A549 (cell line): ENCODE data around the gene GRAMD2B. TPM values are rescaled to one million over a fixed set of nuclear protein-coding genes. Genes with fewer than 3 reads are reported as not detected.

Experiments
- ATAC-seq, 2 experiments: fragments of 200-7000 bp in 1 of 2; fragments of >200 bp in 1 of 2; cut with Nextera tagmentation in 1 of 2; cut with Tn5 transposase in 1 of 2; 3 replicates each; pipeline versions ENCODE4 v1.8.0 to v1.9.1; 2018 to 2020; ENCODE audit warnings: mild to moderate bottlenecking in 1 of 2, moderate library complexity in 1 of 2
- CTCF ChIA-PET: fragments of 300-600 bp; sonication (Branson Sonifier 250); formaldehyde crosslinking; extraction: SDS; loops from one replicate; lab custom pipeline; 2021; ENCODE audit warnings: antibody characterized with exemption, inconsistent platforms; lab: Yijun Ruan, JAX
- POLR2A ChIA-PET: fragments of 350-600 bp; formaldehyde crosslinking; extraction: SDS; loops from one replicate; lab custom pipeline; 2021; ENCODE audit warnings: antibody characterized with exemption, inconsistent platforms; lab: Yijun Ruan, JAX
- DNase-seq, 2 experiments: peaks; one replicate each; pipeline versions ENCODE4 v3.0.0 to v3.0.0-alpha.2; 2011 to 2016; ENCODE audit warnings: low read depth in 1 of 2, low spot score in 1 of 2
- FAIRE-seq: peaks from 2 replicates; lab custom pipeline; 2011; peaks lifted over from hg19 to GRCh38; lab: Jason Lieb, UNC
- H3K27ac ChIP-seq, 2 experiments: fragments of >200 bp; sonication (Bioruptor Twin); formaldehyde crosslinking; 3 replicates each; pipeline ENCODE4 v1.5.1; 2016 to 2017
- H3K4me1 ChIP-seq: fragments of >200 bp; sonication (Bioruptor Twin); formaldehyde crosslinking; 3 replicates; pipeline ENCODE4 v1.6.1; 2016
- H3K4me2 ChIP-seq: fragments of >200 bp; sonication (Bioruptor Twin); formaldehyde crosslinking; 3 replicates; pipeline ENCODE4 v1.6.1; 2016
- H3K4me3 ChIP-seq: fragments of >200 bp; sonication (Bioruptor Twin); formaldehyde crosslinking; 3 replicates; pipeline ENCODE4 v1.5.1; 2016
- H3K9me3 ChIP-seq: fragments of >200 bp; sonication (Bioruptor Twin); formaldehyde crosslinking; 3 replicates; pipeline ENCODE4 v1.6.1; 2016
- BHLHE40 ChIP-seq: IDR thresholded peaks from 2 replicates; pipeline ENCODE4 v1.6.1; 2012; ENCODE audit warnings: low read depth, low read length, inconsistent platforms
- CBX2 ChIP-seq: fragments of 200-600 bp; sonication (generic); IDR thresholded peaks from 2 replicates; pipeline ENCODE4 v1.6.1; 2016; ENCODE audit warnings: low read depth, mild to moderate bottlenecking, borderline replicate concordance
- CBX8 ChIP-seq: fragments of 200-600 bp; sonication (generic); IDR thresholded peaks from 2 replicates; pipeline ENCODE4 v1.6.1; 2016
- CEBPB ChIP-seq, 2 experiments: fragments of >200 bp in 1 of 2; sonication (Bioruptor Twin) in 1 of 2; formaldehyde crosslinking in 1 of 2; IDR thresholded peaks; 2 replicates each; pipeline ENCODE4 v1.6.1; 2012 to 2016
- CHD4 ChIP-seq: fragments of 200-600 bp; sonication (generic); IDR thresholded peaks from 2 replicates; pipeline ENCODE4 v1.6.1; 2016; ENCODE audit warnings: antibody characterized with exemption, mild to moderate bottlenecking, borderline replicate concordance
- EHF ChIP-seq: fragments of 250-450 bp; sonication (Bioruptor Pico); IDR thresholded peaks from 2 replicates; pipeline ENCODE4 v1.5.0; 2020; ENCODE audit warnings: mild to moderate bottlenecking
- ESRRA ChIP-seq: fragments of 150-350 bp; IDR thresholded peaks from 2 replicates; pipeline ENCODE4 v1.6.1; 2014; ENCODE audit warnings: mild to moderate bottlenecking, low read length, borderline replicate concordance
- JUN ChIP-seq, 2 experiments: fragments of >200 bp; sonication (Bioruptor Twin); formaldehyde crosslinking; IDR thresholded peaks; 2 replicates in 1 of 2; 3 replicates in 1 of 2; pipeline ENCODE4 v1.6.1; 2016 to 2017
- KDM1A ChIP-seq: fragments of 200-600 bp; sonication (generic); IDR thresholded peaks from 2 replicates; pipeline ENCODE4 v1.6.1; 2016; ENCODE audit warnings: low read depth, mild to moderate bottlenecking
- MYC ChIP-seq: IDR thresholded peaks from 2 replicates; pipeline ENCODE4 v1.6.1; 2012; ENCODE audit warnings: mild to moderate bottlenecking, inconsistent platforms, low read length, improper control_type of control experiment, borderline replicate concordance
- NPAS2 ChIP-seq: fragments of 250-450 bp; sonication (Bioruptor Pico); IDR thresholded peaks from 2 replicates; pipeline ENCODE4 v1.8.0; 2022; ENCODE audit warnings: mild to moderate bottlenecking, moderate library complexity, borderline replicate concordance
- RARB ChIP-seq: fragments of 250-450 bp; sonication (Bioruptor Pico); IDR thresholded peaks from 2 replicates; pipeline ENCODE4 v1.8.0; 2021; ENCODE audit warnings: mild to moderate bottlenecking, moderate library complexity
- RNF2 ChIP-seq: fragments of 200-600 bp; sonication (generic); IDR thresholded peaks from 2 replicates; pipeline ENCODE4 v1.6.1; 2016; ENCODE audit warnings: low read depth, mild to moderate bottlenecking, antibody characterized with exemption, moderate library complexity, borderline replicate concordance
- SREBF2 ChIP-seq: fragments of 450-650 bp; IDR thresholded peaks from 2 replicates; pipeline ENCODE4 v1.6.1; 2014; ENCODE audit warnings: mild to moderate bottlenecking, moderate library complexity
- ZNF302 ChIP-seq: fragments of 250-450 bp; sonication (Bioruptor Pico); IDR thresholded peaks from 2 replicates; pipeline ENCODE4 v1.9.0; 2021; ENCODE audit warnings: inconsistent platforms, mild to moderate bottlenecking, moderate library complexity
- ZSCAN20 ChIP-seq: fragments of 250-450 bp; sonication (Bioruptor Pico); IDR thresholded peaks from 2 replicates; pipeline ENCODE4 v1.8.0; 2022; ENCODE audit warnings: mild to moderate bottlenecking, moderate library complexity
- WGBS: methylation state at CpG from one replicate; pipeline ENCODE4 v1.1.6; 2017; ENCODE audit errors: missing lambda C conversion rate; 5-methylcytosine and 5-hydroxymethylcytosine counted together
- polyA plus RNA-seq, 4 experiments: library from polyadenylated mRNA; depleted of rRNA in 3 of 4; stranded (reverse); fragments of >200 nt; fragmentation: RNase III in 1 of 4; extraction: RNeasy Plus Mini Kit Qiagen cat#74134 plus additional on column Dnase treatment in 1 of 4; gene quantifications; 2 replicates in 3 of 4; 3 replicates in 1 of 4; pipeline ENCODE4 v1.2.3, GENCODE V29; 2011 to 2017
- TF ChIP-seq, protein P1 (sequence below): IDR thresholded peaks from 2 replicates; pipeline ENCODE4 v1.6.1; 2012
- TF ChIP-seq, protein P2 (sequence below): fragments of 200-600 bp; sonication (generic); IDR thresholded peaks from 2 replicates; pipeline ENCODE4 v1.6.1; 2016; ENCODE audit warnings: antibody characterized with exemption, mild to moderate bottlenecking, moderate library complexity
- TF ChIP-seq, protein P3 (sequence below): fragments of >200 bp; sonication (Bioruptor Twin); formaldehyde crosslinking; IDR thresholded peaks from 2 replicates; pipeline ENCODE4 v1.6.1; 2016
- TF ChIP-seq, protein P4 (sequence below): fragments of 250-450 bp; sonication (Bioruptor Pico); IDR thresholded peaks from 2 replicates; pipeline ENCODE4 v1.5.0; 2020; ENCODE audit warnings: low read depth, mild to moderate bottlenecking, moderate library complexity
- TF ChIP-seq, protein P5 (sequence below): IDR thresholded peaks from 2 replicates; pipeline ENCODE4 v1.6.1; 2012; ENCODE audit warnings: low read depth, borderline replicate concordance
- TF ChIP-seq, protein P6 (sequence below): fragments of >200 bp; sonication (Bioruptor Twin); formaldehyde crosslinking; IDR thresholded peaks from 3 replicates; pipeline ENCODE4 v1.5.1; 2016
- TF ChIP-seq, protein P7 (sequence below): IDR thresholded peaks from 2 replicates; pipeline ENCODE4 v1.6.1; 2012

Gene GRAMD2B
- polyA plus RNA-seq, 2 of the 4 experiments (the other 2 are of a cell fraction), result 1.0 to 1.2 TPM

DNA sequence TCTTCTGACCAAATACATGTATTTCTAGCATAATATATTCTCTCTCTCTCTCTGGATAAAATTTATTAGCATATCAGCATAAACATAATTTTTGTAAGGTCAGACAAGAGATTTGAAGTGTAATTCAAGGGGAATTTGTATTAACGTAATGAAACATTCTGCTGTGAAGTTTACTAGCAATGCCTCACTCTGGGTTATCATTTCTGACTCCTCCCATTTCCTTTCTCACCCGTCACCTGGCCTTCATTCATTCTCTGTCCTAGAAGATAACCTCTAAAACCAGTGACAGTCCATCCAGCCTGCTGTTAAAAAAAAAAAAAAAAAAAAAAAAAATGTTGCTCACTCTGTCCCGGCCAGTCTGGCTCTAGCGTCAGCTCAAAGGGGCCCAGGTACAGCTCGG, 27.1 kb downstream of the GRAMD2B start (continued):
- TF ChIP-seq MYC (no peak), ZSCAN20 (CRISPR knock-in tag) (no peak), NPAS2 (CRISPR knock-in tag) (no peak), RNF2 (no peak)
- TF ChIP-seq, protein P1, sequence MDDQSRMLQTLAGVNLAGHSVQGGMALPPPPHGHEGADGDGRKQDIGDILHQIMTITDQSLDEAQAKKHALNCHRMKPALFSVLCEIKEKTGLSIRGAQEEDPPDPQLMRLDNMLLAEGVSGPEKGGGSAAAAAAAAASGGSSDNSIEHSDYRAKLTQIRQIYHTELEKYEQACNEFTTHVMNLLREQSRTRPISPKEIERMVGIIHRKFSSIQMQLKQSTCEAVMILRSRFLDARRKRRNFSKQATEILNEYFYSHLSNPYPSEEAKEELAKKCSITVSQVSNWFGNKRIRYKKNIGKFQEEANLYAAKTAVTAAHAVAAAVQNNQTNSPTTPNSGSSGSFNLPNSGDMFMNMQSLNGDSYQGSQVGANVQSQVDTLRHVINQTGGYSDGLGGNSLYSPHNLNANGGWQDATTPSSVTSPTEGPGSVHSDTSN, result no peak

DNA sequence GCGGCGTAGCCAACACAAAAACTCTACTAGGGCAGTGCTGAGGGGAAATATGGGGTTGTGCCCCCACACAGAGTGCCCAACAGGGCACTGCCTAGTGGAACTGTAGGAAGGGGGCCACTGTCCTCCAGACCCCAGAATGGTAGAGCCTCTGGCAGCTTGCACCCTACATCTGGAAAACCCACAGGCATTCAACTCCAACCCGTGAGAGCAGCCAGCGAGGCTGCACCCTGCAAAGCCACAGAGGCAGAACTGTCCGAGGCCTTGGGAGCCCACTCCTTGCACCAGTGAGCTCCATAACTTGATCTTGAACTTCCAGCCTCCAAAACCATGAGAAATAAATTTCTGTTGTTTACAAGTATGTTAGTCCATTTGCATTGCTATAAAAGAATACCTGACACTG, 27.7 kb downstream of the GRAMD2B start:
- 70% methylated on average over 5 of the region's 5 CpGs for WGBS
- POLR2A ChIA-PET, result no interaction called here
- ATAC-seq, result no peak
- no peaks in the 10 kb centered on the region for H3K9me3 ChIP-seq
- TF ChIP-seq SREBF2 (no peak), CBX2 (no peak), CBX8 (no peak), CEBPB (IDR thresholded peaks at IDR 0.05) (no peak), MYC (no peak), KDM1A (no peak), RARB (CRISPR knock-in tag) (no peak), ZNF302 (no peak), EHF (CRISPR knock-in tag) (no peak)
- TF ChIP-seq, protein P2, sequence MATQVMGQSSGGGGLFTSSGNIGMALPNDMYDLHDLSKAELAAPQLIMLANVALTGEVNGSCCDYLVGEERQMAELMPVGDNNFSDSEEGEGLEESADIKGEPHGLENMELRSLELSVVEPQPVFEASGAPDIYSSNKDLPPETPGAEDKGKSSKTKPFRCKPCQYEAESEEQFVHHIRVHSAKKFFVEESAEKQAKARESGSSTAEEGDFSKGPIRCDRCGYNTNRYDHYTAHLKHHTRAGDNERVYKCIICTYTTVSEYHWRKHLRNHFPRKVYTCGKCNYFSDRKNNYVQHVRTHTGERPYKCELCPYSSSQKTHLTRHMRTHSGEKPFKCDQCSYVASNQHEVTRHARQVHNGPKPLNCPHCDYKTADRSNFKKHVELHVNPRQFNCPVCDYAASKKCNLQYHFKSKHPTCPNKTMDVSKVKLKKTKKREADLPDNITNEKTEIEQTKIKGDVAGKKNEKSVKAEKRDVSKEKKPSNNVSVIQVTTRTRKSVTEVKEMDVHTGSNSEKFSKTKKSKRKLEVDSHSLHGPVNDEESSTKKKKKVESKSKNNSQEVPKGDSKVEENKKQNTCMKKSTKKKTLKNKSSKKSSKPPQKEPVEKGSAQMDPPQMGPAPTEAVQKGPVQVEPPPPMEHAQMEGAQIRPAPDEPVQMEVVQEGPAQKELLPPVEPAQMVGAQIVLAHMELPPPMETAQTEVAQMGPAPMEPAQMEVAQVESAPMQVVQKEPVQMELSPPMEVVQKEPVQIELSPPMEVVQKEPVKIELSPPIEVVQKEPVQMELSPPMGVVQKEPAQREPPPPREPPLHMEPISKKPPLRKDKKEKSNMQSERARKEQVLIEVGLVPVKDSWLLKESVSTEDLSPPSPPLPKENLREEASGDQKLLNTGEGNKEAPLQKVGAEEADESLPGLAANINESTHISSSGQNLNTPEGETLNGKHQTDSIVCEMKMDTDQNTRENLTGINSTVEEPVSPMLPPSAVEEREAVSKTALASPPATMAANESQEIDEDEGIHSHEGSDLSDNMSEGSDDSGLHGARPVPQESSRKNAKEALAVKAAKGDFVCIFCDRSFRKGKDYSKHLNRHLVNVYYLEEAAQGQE, result no peak
- TF ChIP-seq, protein P3, sequence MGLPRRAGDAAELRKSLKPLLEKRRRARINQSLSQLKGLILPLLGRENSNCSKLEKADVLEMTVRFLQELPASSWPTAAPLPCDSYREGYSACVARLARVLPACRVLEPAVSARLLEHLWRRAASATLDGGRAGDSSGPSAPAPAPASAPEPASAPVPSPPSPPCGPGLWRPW, result no peak
- TF ChIP-seq, all 56 proteins: peak for 0
- no peak overlapping the region for H3K4me2 ChIP-seq
- no peak overlapping the region for H3K27ac ChIP-seq
- CTCF ChIA-PET, result no interaction called here
- DNase-seq (no peak), FAIRE-seq (no peak)
- H3K4me1 ChIP-seq, result no peaks in the 10 kb centered on the region
- no peak overlapping the region for H3K4me3 ChIP-seq

DNA sequence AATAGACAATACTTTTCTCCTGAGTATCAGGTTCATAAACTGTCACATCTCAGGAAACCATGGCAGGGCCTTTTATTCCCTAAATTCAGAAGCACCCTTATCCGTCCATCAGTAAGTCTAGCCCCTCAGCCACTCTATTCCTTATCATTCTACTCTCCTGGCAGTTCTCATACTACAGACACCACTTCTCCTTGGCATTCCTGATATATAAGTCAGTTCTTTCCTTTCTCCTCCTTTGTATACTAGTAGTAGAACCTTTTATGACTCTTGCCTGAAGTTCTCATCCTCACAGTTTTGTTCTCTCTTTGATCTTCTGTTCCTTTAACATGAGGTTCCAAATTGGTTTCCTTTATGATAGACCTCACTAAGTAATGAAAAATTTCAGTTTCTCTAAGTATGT, 29.3 kb downstream of the GRAMD2B start:
- Histone ChIP-seq H3K27ac (no peak overlapping the region), H3K4me2 (no peak overlapping the region), H3K9me3 (no peaks in the 10 kb centered on the region), H3K4me1 (no peaks in the 10 kb centered on the region), H3K4me3 (no peak overlapping the region)
- ChIA-PET CTCF (no interaction called here), POLR2A (no interaction called here)
- no peak for FAIRE-seq
- no peak for ATAC-seq
- DNase-seq, result no peak
- WGBS, result 66% methylated on average over 1 of the region's 1 CpG
- TF ChIP-seq CBX2 (no peak), JUN (IDR thresholded peaks at IDR 0.05) (no peak), CBX8 (no peak), CHD4 (no peak), BHLHE40 (no peak), ESRRA (no peak)
- TF ChIP-seq, protein P4, sequence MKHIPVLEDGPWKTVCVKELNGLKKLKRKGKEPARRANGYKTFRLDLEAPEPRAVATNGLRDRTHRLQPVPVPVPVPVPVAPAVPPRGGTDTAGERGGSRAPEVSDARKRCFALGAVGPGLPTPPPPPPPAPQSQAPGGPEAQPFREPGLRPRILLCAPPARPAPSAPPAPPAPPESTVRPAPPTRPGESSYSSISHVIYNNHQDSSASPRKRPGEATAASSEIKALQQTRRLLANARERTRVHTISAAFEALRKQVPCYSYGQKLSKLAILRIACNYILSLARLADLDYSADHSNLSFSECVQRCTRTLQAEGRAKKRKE (CRISPR knock-in tag), result no peak
- TF ChIP-seq, protein P2, result no peak
- TF ChIP-seq, protein P5, sequence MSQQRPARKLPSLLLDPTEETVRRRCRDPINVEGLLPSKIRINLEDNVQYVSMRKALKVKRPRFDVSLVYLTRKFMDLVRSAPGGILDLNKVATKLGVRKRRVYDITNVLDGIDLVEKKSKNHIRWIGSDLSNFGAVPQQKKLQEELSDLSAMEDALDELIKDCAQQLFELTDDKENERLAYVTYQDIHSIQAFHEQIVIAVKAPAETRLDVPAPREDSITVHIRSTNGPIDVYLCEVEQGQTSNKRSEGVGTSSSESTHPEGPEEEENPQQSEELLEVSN, result no peak
- TF ChIP-seq, protein P6, sequence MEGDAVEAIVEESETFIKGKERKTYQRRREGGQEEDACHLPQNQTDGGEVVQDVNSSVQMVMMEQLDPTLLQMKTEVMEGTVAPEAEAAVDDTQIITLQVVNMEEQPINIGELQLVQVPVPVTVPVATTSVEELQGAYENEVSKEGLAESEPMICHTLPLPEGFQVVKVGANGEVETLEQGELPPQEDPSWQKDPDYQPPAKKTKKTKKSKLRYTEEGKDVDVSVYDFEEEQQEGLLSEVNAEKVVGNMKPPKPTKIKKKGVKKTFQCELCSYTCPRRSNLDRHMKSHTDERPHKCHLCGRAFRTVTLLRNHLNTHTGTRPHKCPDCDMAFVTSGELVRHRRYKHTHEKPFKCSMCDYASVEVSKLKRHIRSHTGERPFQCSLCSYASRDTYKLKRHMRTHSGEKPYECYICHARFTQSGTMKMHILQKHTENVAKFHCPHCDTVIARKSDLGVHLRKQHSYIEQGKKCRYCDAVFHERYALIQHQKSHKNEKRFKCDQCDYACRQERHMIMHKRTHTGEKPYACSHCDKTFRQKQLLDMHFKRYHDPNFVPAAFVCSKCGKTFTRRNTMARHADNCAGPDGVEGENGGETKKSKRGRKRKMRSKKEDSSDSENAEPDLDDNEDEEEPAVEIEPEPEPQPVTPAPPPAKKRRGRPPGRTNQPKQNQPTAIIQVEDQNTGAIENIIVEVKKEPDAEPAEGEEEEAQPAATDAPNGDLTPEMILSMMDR, result no peak
- TF ChIP-seq, protein P7, sequence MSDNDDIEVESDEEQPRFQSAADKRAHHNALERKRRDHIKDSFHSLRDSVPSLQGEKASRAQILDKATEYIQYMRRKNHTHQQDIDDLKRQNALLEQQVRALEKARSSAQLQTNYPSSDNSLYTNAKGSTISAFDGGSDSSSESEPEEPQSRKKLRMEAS, result no peak
